Fibroblast of mammary gland (primary cell): ENCODE measurements around the gene ADCY7.

Source experiments
- DNase-seq: peaks from one replicate; pipeline ENCODE4 v3.0.0-alpha.2; 2010; ENCODE audit warnings: low read depth
- H3K4me3 ChIP-seq: 2 replicates; pipeline ENCODE4 v1.5.1; 2011; ENCODE audit warnings: low read depth, mild to moderate bottlenecking, low read length, moderate library complexity; ENCODE audit not compliant: control insufficient read depth
- TF ChIP-seq, protein P1 (sequence below): conservative IDR thresholded peaks from 2 replicates; pipeline ENCODE4 v1.5.1; 2011; ENCODE audit warnings: low read depth, low read length, inconsistent platforms; ENCODE audit not compliant: control insufficient read depth, insufficient read depth

ADCY7 gene

DNA sequence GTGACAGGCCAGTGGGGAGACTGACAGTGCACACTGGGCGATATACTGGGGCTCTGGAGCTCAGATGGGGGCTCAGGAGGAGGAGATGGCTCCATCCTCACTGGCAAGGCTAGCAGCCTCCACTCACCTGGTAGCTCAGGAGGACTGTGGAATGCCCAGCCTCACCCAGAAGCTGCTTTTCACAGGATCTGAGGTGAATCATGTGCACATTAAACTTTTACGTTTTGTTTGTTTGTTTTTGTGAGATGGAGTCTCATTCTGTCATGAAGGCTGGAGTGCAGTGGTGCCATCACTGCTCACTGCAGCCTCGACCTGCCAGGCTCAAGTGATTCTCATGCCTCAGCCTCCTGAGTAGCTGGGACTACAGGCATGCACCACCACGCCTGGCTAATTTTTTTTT lies 28.6 kb downstream of the ADCY7 start:
- no peak for DNase-seq
- H3K4me3 ChIP-seq, result no peak overlapping the region
- TF ChIP-seq, protein P1, sequence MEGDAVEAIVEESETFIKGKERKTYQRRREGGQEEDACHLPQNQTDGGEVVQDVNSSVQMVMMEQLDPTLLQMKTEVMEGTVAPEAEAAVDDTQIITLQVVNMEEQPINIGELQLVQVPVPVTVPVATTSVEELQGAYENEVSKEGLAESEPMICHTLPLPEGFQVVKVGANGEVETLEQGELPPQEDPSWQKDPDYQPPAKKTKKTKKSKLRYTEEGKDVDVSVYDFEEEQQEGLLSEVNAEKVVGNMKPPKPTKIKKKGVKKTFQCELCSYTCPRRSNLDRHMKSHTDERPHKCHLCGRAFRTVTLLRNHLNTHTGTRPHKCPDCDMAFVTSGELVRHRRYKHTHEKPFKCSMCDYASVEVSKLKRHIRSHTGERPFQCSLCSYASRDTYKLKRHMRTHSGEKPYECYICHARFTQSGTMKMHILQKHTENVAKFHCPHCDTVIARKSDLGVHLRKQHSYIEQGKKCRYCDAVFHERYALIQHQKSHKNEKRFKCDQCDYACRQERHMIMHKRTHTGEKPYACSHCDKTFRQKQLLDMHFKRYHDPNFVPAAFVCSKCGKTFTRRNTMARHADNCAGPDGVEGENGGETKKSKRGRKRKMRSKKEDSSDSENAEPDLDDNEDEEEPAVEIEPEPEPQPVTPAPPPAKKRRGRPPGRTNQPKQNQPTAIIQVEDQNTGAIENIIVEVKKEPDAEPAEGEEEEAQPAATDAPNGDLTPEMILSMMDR, result no peak

DNA sequence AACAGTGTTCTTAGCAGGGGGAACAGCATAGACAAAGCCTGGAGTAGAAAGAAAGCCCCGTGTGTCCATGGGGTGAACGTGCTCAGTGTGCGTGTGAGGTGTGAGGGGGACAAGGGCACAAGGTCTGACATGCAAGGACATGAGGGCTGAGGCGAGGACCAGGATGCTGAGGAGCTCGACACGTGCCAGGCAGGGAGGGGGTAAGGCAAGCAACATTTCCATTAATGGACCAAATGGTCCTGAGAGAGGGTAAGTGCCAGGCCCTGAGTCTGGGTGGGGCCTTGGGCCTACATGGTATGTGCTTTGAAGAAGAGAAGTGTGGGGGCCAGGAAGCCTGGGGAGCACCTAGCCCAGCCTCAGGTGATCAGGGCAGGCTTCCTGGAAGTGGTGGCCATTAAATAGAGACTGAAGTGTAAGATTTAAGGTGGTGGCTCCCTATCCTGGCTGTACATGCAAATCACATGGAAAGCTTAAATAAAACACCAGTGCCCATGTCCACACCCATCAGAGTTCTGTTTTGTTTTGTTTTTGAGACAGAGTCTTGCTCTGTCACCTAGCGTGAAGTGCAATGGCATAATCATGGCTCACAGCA lies 29.3 kb downstream of the ADCY7 start:
- TF ChIP-seq, protein P1, result no peak
- DNase-seq, result no peak
- no peak overlapping the region for H3K4me3 ChIP-seq

DNA sequence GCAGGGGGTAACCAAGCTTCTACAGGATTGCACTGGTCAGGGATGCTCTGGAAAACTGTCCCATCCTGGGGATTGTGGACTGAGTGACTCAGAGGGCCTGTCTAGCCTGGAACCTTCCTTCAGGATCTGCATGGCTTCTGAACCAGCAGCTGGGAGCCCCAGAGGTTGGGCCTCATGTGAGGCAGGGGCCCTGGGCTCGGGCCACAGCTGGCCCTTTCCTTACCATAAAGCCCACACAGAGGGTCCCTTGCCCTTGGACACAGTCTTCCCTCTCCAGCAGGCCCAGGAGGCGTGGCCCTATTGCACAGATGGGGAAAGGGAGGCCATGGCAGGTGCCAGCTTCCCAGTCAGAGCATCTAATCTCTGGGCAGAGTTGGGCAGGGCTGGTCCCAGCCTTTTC lies 30.5 kb downstream of the ADCY7 start:
- TF ChIP-seq, protein P1, result no peak
- no peak overlapping the region for H3K4me3 ChIP-seq
- DNase-seq, result no peak

DNA sequence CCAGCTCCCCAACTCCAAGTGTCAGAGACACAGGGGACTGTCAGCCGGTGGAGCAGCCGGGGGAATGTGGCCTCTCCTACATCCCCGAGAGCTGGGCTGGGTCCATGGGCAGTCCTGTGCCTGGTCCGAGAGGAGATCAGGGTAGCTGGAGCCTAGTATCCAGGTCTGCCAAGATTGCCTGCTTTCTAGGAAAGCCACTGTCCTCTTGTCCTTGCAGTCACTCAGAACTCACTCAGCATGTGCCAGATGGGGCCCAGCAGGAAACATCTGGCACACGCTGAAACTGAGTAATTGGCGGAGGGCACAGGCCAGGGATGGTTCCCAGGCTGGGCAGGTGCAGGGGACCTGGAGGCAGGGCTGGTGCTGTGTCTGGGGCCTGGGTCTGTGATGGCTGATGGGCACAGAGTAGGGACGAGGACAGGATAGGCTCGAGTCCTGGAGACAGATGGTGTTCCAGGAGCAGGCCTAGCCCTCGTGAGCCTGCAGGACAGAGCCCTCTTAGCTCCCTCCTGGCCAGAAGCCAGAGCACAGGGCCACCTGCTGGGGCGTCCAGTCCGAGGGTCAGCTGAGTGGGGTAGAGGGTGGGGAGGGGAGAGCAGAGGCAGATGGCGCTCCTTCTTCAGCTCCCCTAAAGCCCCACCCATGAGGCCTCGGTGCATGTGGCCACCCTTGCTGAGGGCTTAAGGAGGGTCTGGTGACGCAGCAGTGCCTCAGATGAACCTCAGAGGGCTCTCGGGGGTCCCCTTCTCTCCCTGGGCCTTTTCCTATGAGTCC lies 31.1 kb downstream of the ADCY7 start:
- TF ChIP-seq, protein P1, result no peak
- no peak for DNase-seq

DNA sequence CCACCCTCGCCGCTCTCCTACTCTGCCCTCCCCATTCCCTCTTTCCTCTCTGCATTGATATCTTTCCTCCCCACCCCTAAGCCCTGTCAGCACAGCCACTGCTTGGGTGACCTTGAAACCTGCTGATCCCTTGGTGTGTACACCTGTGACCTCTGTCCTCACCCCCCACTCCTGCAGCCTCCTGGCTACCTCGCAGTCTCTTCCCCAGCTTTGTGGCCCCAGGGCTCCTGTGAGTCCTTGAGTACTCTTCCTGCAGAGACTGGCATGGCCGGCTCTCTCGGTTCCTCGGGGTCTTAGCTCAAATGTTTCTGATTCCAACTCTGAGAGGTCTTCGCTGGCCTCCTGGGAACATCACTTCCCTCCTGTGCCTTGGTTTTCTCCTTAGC lies 31.7 kb downstream of the ADCY7 start:
- H3K4me3 ChIP-seq, result no peak overlapping the region
- TF ChIP-seq, protein P1, result no peak
- DNase-seq, result no peak

More for the DNA sequence above, 31.1 kb downstream of the ADCY7 start:
- no peak overlapping the region for H3K4me3 ChIP-seq

DNA sequence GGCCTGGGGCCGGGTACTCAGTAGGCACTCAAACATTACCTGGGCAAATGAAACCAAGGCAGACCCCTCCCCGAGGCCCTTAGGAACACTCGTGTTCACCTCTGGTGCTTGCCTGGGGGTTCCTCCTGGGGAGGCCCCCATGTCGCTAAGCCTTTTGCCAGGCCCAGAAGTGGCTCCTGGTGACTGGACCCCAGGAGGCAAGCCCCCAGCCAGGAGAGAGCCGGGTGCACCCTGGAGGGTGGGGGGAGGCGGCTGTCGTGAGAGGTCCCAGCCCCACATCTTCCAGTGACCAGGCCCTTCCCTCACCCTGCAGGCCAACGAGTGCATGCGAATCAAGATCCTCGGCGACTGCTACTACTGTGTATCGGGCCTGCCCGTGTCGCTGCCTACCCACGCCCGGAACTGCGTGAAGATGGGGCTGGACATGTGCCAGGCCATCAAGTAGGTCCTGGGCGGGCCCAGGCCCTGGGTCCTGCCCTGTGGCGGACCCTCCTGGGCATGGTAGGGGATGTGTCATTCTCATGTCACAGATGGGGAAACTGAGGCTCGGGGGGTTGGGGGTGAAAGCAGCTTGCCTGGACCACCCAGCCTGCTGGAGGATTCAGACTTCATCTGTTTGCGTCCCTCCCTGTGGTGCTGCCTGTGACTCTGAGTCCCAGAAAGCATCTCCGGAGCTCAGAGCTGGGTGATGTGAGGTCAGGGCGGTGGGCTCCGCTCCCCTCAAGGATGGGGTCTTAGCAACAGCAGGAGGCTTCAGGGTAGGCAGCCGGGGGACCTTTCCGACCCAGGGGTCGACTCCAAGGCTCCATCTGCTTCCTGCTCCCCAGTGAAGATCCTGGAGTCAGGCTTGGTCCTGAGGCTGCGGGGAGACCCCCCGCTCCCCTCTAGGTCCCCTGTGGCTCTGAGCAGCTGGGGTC lies 32.5 kb downstream of the ADCY7 start:
- no peak for DNase-seq
- TF ChIP-seq, protein P1, result no peak
- no peak overlapping the region for H3K4me3 ChIP-seq
